ENCODE data around the gene CYB561D2.

Gene CYB561D2

DNA sequence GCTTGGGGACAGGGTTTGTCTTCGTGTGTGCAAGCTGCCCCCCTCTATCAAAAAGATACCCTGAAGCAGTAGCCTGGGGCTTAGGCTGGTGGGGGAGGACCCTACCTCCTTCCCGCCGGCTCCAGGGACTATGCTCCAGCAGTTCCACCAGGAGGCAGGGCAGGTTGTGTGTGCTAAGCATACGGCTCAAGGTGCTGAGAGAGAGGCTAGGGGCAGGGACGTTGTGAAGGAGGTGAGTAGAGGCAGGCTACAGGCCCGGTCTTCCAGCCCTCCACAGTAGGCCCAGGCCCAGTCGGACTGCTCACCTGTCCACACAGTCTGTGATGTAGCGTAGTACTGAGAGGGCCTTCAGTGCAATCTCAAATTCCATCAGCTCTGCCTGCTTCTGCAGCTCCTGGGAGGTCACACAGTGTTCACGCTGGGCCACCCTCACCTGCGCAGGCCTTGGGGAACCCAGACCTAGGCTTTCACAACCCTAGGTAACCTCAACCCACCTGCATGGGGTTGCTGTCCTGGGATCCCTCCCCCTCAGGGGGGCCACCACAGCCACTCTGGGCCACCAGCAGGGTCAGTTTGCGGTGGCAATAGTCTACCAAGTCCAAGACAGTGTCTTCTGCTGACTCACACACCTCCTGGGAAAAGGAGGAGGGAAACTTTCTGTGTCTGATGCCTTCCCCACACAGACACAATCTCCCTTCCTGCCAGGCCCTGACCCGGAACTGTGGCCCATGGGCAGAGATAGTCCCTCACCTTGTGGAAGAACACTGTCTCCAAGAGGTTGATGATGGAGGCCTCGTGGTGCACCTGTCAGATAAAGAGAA, 7.6 kb upstream of the CYB561D2 start:
- DNase-seq, result no peak

DNA sequence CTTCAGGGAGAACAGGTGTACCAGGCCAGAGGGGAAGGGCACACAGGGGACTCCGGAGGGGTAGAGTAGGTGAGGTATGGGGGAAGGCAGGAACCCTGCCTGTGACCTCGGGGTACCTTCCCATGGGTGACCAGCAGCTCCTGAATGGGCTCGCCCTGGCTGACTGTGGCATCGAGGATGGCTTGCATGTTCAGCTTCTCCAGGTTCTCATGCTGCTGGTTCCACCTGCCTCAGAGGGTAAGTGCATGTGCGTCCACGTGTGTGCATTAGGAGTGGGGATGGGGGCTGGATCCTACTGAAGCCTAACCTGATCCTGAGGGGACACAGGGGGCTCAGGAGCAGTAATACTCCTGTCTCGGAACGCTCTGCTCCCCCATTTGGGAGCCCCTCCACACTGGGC, 5.7 kb upstream of the CYB561D2 start:
- no peak for DNase-seq

- DNase-seq, result peak; percentile 80
Measured at GRCh38 chr3:50345586-50346234, 5.0 kb upstream of the CYB561D2 start, which contains the start of gene ZMYND10. Gene ZMYND10 (minus strand): TSS chr3:50345732. CDS start chr3:50345579, 153 bp downstream.

DNA sequence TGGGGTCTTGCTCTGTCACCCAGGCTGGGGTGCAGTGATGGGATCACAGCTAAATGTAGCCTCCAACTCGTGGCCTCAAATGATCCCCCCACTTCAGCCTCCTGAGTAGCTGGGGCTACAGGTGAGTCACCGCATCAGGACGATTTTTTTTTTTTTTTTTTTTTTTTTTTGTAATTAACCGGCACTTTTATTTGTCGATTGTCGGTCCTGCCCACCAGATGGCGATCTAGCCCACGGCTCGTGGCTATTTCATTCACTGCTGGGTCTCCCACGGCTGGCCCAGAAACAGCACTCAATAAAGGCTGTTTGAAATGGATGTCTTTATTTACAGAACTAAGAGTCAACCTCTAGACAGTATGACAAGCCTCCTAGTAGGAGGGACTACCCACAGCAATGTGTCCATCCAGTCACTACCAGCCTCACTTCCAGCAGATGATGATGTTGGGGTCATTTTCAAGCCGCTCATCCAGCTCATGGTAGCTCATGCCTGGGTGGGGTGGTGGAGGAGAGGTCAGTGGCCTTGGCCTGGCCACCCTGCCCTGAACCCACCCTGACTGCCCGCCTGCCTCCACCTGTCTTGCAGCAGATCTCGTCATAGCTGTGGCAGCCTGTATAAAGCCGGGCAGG, 3.4 kb upstream of the CYB561D2 start:
- peak; percentile 85 to 87 for DNase-seq

GRCh38 chr3:50350213-50350526, 492 bp upstream of the CYB561D2 start:
- DNase-seq, result no peak

- DNase-seq, result no peak
Measured at GRCh38 chr3:50351323-50351697, 648 bp downstream of the CYB561D2 start.

DNA sequence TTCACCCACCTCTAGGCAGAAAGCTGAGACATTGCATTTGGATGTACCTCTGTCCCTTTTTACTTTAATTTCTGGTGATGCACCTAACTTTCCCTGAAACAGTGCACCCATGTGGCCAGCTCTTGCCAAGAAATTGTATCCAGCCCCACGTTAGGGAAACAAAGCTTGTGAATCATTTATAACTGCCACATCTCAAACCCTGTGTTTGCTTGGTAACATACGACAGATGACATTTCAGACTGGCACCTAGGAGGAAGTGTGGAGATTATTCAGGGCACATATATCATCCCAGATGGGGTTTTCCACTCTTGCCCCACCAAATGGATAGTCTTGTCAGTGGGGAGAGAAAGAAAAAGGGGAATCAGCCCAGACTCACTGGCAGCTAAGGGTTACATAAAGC, 2.1 kb downstream of the CYB561D2 start:
- no peak for DNase-seq

DNA sequence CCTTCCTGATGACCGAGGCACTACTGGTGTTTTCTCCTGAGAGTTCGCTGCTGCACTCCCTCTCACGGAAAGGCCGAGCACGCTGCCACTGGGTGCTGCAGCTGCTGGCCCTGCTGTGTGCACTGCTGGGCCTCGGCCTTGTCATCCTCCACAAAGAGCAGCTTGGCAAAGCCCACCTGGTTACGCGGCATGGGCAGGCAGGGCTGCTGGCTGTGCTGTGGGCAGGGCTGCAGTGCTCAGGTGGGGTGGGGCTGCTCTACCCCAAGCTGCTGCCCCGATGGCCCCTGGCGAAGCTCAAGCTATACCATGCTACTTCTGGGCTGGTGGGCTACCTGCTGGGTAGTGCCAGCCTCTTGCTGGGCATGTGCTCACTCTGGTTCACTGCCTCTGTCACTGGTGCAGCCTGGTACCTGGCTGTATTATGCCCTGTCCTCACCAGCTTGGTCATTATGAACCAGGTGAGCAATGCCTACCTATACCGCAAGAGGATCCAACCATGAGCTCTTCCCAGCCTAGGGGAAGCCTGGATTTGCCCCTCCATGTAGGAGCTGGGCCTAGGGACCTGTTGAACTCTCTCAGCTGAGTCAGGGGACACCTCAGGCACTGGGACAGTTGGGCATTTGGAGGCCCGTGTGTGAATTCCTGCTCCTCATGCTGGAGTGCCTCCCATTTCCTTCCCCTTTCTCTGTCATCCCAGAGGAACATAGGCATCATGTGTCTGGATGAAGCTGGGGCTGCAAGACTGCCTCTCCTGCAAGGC, 2.8 kb downstream of the CYB561D2 start:
- no peak for DNase-seq

DNA sequence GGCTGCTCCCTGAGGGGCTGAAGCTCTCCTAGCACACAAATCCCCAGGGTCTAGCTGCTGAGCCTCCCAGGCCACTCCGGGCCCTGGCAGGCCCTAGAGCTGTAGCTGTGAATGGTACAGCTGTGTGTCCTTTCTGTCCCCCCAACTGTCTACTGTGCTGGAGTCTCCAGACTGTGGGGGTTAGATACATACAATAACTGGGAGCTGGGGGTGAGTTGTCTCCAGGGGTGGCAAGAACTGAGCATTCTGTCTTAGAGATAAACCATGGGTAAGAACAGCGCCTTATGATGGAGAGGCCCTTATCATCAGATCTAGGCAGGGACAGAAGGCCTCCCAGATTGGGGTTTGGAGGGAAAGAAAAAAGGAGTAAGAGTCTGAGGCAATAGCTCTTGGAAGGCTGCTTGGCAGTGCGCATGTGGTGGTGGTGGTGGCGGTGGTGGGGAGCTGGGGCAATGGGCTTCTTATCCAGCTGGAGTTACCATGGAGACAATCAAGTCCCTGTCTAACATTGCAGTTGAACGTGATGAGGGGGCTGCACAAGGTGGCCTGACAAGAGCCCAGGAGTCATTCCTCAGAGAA, 3.6 kb downstream of the CYB561D2 start:
- DNase-seq, result no peak

DNA sequence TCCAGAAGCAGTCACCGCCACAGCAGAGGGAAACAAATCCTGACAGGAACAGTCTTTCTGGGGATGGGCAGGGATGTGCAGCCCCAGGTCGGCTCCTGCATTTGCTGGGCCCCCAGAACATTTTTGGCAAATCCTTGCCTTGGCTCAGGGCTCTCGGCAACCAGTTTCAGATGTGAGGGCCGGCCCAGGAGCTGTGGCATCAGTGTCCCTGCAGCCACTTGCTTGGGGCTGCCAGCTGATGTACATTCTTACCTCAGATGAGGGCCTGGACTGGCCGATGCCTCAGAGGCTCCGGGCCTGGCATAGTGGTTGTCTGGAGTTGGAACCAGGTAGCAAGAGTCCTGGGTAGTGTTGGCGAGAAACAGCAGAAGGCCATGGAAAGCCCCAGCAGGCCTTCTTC, 4.2 kb downstream of the CYB561D2 start:
- DNase-seq, result no peak

DNA sequence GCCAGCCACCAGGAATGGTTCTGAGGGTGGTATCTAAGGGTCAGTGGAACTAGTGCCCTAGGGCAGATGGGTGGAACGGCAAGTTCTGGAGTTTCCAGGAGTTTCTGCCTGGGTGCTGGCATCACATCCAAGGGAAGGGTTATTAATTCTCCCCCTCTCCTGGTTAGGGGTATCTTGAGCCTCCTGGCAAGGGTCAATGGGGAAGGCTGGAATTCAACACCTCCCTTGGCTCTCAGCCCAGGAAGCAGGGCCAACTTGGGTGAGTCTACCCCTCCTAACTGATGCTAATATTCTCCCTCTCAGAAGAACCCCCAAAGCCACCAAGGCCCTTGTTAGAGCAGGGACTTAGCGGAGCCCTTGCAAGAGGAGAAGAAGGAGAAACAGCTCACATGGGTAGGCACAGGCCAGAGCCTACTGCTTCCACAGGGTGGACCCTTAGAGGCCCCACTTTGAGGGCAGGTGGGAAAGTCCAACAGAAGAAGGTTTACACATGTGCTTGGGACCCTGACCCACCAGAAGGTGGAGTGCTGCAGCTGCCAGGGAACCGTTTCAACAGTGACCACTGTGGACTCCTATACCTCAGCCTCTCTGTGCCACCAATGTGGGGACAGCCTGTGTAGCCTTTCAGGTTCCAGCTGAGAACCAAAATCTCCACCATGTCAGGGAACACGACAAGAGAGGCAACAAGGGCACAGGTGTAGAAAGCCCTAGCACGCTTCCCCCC, 5.3 kb downstream of the CYB561D2 start:
- DNase-seq, result no peak

- DNase-seq, result no peak
Measured at GRCh38 chr3:50356553-50356952, 5.9 kb downstream of the CYB561D2 start.

DNA sequence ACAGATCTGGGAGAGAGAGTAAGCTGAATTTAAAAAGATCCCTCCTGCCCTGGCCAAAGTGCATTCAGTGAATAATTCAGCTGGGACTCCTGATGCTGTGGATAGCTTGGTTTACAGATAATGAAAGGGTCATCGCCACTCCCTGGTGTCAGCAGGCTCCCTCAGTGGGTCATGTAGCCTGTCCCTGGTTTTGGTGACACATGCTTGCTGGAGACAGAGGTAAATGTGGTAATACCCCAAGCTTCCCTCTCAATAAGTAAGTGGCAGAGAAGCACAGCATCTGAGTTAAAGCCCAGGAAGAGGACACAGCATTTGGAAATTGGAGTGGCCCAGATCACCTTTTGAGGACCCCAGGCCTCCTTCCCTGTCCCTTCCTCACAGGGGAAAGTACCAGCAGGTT, 6.8 kb downstream of the CYB561D2 start:
- DNase-seq, result no peak

DNA sequence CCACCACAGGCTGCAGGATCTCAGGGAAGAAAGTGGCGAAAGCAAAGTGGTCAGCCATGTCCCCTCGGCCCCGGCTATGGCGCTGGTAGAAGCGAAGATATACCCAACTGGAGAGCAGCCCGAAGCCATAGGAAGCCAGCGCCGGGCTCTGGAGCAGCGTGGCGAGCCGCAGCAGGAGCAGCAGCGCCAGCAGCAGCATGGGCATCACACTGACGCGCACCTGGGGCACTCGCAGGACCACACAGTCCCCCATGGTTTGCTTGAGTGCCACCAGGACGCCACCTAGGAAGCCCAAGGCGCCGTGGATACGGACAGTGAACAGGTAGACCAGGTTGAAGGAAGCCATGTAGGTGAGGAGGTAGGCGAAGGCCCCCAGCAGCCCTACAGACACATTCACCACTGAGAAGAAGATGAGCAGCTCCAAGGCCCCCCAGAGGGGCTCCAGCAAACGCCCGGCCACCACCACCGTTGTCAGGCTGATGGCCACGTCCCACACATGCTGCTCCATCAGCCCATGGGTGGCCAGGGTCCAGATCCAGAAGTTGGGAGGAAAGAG, 7.8 kb downstream of the CYB561D2 start:
- no peak for DNase-seq

DNA sequence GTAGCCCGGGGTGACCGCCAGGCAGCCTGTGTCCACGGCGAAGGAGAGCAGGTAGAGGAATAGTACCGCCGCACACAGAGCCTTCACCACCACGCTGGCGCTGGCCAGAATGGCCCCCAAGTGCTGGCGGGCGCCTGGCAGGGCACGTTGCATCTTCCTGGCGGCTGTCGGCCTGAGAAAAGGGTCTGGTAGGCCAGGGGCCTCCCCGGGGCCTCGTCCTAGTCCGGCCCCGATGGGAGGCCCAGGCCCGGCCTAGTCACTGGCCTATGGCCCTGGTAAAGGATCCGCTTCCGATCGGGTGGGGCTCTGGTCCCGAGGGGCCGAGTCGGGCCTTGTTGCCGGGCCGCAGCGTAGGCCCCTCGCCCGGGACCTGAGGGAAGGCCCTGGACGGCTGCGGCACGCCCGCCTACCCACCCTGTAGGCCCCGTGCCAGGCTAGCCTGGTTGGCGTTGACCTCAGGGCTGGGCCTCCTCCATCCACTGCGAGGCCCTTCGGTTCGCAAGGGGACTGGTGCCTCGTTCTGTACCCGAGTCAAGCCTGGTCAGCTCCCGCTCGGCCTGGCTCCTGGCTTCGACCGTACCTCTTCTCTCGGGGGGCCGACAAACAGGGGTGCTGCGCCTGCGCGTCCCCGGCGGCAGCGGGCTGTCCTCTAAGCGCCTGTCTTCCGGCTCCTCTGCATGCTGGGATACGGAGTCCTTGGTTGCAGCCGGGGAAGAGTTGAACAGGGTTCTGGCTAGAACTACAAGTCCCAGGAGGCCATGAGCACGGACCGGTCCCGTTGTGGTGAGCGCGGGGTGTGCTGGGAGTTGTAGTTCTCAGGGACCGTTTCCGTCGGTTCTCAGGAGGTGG, 8.5 kb downstream of the CYB561D2 start, which contains the start of gene TMEM115:
Gene TMEM115, minus strand, starts transcription at position 611 of the 849 bp plus-strand sequence. Its CDS starts 458 bp downstream, at position 153.
- peak; percentile 98 for DNase-seq

- no peak for DNase-seq
Measured at GRCh38 chr3:50359760-50360110, 9.1 kb downstream of the CYB561D2 start.

DNA sequence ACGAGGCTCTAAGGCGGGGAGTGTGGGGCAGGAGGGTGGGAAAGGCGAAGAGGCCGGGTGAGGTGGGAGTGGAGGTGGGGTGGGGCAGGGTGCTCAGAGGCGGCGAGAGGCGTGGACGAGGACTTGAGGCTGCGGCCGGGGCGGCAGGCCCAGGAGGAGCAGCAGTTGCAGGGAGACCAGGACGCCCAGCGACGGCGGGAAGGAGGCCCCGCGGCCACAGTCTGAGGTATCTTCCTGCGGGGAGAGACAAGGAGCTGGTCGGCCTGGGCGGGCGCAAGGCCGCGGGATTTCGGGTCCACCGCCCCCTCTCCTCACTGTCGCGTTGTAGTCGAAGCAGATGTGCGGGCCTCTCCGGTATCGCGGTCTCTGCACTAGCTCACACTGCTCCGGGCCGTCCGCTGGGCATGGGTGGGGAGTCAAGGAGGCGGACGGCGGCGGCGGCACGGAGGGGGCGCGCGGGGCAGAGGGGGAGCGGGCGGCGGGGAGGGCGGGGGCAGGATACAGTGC, 14.0 kb downstream of the CYB561D2 start:
- no peak for DNase-seq

GRCh38 chr3:50365080-50365841, 14.6 kb downstream of the CYB561D2 start:
- DNase-seq, result peak; percentile 96

GRCh38 chr3:50365842-50366220, 15.2 kb downstream of the CYB561D2 start:
- DNase-seq, result no peak

Data from CD4-positive, alpha-beta T cell treated with Interleukin-1 beta for 1 hour (primary cell).